GM21723 (cell line): ENCODE measurements around the gene RCHY1.

Source experiments
- ATAC-seq: cut with Tn5 transposase; IDR thresholded peaks from one replicate; pipeline ENCODE4 v1.9.1; 2021; ENCODE audit warnings: mild to moderate bottlenecking, moderate library complexity; ENCODE audit not compliant: unreplicated experiment

RCHY1 gene

GRCh38 chr4:75432683-75433082 lies 81.5 kb downstream of the RCHY1 start:
- no peak for ATAC-seq

GRCh38 chr4:75429208-75429607 lies 85.0 kb downstream of the RCHY1 start:
- ATAC-seq: no peak
